NCI-H446 (cell line): ENCODE data around the gene DAPK2.

Experiments
- DNase-seq, 2 experiments: peaks; one replicate each; lab custom pipeline; 2025; lab: John Stamatoyannopoulos, UW

The DAPK2 gene

GRCh38 chr15:64023220-64023619, 23.1 kb downstream of the DAPK2 start:
- no peak for DNase-seq

- DNase-seq = no peak
Observed at GRCh38 chr15:64022571-64022970, 23.7 kb downstream of the DAPK2 start.

- no peak for DNase-seq
Observed at GRCh38 chr15:64019764-64020163, 26.5 kb downstream of the DAPK2 start.

GRCh38 chr15:64017591-64018163, 28.6 kb downstream of the DAPK2 start:
- no peak for DNase-seq

GRCh38 chr15:64017082-64017588, 29.1 kb downstream of the DAPK2 start:
- DNase-seq = no peak

- DNase-seq = no peak
Observed at GRCh38 chr15:64016257-64016656, 30.0 kb downstream of the DAPK2 start.

- DNase-seq = no peak
Observed at GRCh38 chr15:64014995-64015394, 31.3 kb downstream of the DAPK2 start.

- no peak for DNase-seq
Observed at GRCh38 chr15:64013179-64014062, 32.9 kb downstream of the DAPK2 start.

GRCh38 chr15:64011736-64012135, 34.5 kb downstream of the DAPK2 start:
- DNase-seq = no peak

GRCh38 chr15:64010719-64011118, 35.6 kb downstream of the DAPK2 start:
- no peak for DNase-seq

- no peak for DNase-seq
Observed at GRCh38 chr15:64009798-64010261, 36.5 kb downstream of the DAPK2 start.

GRCh38 chr15:64009241-64009640, 37.0 kb downstream of the DAPK2 start:
- DNase-seq = no peak

- DNase-seq = no peak
Observed at GRCh38 chr15:64008177-64008576, 38.1 kb downstream of the DAPK2 start.

GRCh38 chr15:64006642-64007041, 39.6 kb downstream of the DAPK2 start:
- DNase-seq = no peak

- DNase-seq = no peak
Observed at GRCh38 chr15:64004587-64004986, 41.7 kb downstream of the DAPK2 start.

GRCh38 chr15:64004056-64004455, 42.2 kb downstream of the DAPK2 start:
- no peak for DNase-seq

- no peak for DNase-seq
Observed at GRCh38 chr15:64003182-64003581, 43.1 kb downstream of the DAPK2 start.

- no peak for DNase-seq
Observed at GRCh38 chr15:64001148-64001547, 45.1 kb downstream of the DAPK2 start.

GRCh38 chr15:64000183-64000951, 45.9 kb downstream of the DAPK2 start:
- DNase-seq = no peak

- no peak for DNase-seq
Observed at GRCh38 chr15:63999177-63999576, 47.1 kb downstream of the DAPK2 start.

GRCh38 chr15:63998489-63998888, 47.8 kb downstream of the DAPK2 start:
- DNase-seq = no peak

GRCh38 chr15:63997715-63998442, 48.4 kb downstream of the DAPK2 start:
- no peak for DNase-seq
